ENCODE results near the gene PLCL1. TPM values are rescaled to one million over a fixed set of nuclear protein-coding genes. Genes with fewer than 3 reads are reported as not detected.

PLCL1 gene
- total RNA-seq, 1 experiment from 2014 or later = not detected

DNA sequence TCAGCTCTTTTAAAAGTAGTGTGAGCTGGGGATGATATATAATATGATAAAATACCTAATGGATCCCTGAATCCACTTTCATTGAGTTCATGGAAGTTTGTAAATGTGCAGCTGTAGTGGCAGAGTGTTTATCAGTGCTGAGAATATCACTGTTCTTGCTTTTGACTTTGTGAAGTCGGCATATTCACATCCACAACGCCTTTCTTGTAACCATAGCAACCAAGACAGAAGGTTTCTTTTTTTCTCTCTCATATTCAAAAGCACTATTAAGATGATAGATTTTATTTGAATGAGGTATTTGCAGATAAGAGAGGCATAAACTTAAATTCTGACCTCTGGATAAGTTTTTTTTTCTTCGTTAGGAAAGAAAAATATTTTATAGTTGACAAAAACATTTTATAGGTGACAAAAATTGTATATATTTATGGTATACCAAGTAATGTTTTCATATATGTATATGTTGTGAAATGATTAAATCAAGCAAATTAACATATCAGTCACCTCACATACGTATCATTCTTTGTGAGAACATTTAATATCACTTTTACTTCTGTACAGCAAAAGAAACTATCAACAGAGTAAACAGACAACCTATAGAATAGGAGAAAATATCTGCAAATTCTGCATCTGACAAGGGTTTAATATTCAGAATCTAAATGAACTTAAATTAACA is 130.0 kb downstream of the PLCL1 start:
- intact Hi-C loops (cut with micrococcal nuclease; ENCODE audit: unreplicated experiment) = no loop called here
- CTCF ChIA-PET = no interaction called here
- H3K27me3 ChIP-seq (ENCODE audit: insufficient read depth, low read depth) = no peaks in the 10 kb centered on the region

DNA sequence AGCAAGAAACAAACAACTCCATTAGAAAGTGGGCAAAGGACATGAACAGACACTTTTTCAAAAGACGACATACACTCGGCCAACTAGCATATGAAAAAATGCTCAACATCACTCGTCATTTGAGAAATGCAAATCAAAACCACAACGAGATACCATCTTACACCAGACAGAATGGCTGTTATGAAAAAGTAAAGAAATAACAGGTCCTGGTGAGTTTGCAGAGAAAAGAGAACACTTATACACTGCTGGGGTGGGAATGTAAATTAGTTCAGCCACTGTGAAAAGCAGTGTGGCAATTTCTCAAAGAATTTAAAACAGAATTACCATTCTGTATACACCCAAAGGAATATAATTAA is 130.5 kb downstream of the PLCL1 start:
- H3K27me3 ChIP-seq (ENCODE audit: insufficient read depth, low read depth) = no peaks in the 10 kb centered on the region
- no peak for TF ChIP-seq CTCF (conservative IDR thresholded peaks at IDR 0.05)
- no peak for TF ChIP-seq EZH2 (IDR thresholded peaks at IDR 0.05; ENCODE audit: low read depth)
- POLR2A ChIA-PET (ENCODE audit: unreplicated experiment) = no interaction called here
- no peaks in the 10 kb centered on the region for H3F3A ChIP-seq (ENCODE audit: insufficient read depth, low read depth)
- no peak overlapping the region for H3K27ac ChIP-seq
- CTCF ChIA-PET = no interaction called here
- H3K4me3 ChIP-seq = no peak overlapping the region
- DNase-seq = no peak
- no peaks in the 10 kb centered on the region for H4K20me1 ChIP-seq (ENCODE audit: insufficient read depth)
- intact Hi-C loops (cut with micrococcal nuclease; ENCODE audit: unreplicated experiment) = no loop called here
- no peaks in the 10 kb centered on the region for H3K79me2 ChIP-seq (ENCODE audit: low read depth)
- no peaks in the 10 kb centered on the region; the same call in 1 of the 2 replicates for H3K9me2 ChIP-seq (ENCODE audit: insufficient read depth)
- no peaks in the 10 kb centered on the region for H3K36me3 ChIP-seq (ENCODE audit: low read depth)
- no peaks in the 10 kb centered on the region for H3K4me1 ChIP-seq (replicated peaks; ENCODE audit: insufficient read depth)
- no TSS peak for BruUV-seq (replicated peaks)
- no peak overlapping the region for H2AFZ ChIP-seq
- no peak overlapping the region for H3K4me2 ChIP-seq
- no peaks in the 10 kb centered on the region for H3K9me3 ChIP-seq (ENCODE audit: insufficient read depth, low read depth)

More for the DNA sequence above, 130.0 kb downstream of the PLCL1 start:
- H3K4me1 ChIP-seq (replicated peaks; ENCODE audit: insufficient read depth) = no peaks in the 10 kb centered on the region
- H3F3A ChIP-seq (ENCODE audit: insufficient read depth, low read depth) = no peaks in the 10 kb centered on the region
- no peaks in the 10 kb centered on the region; the same call in 1 of the 2 replicates for H3K9me2 ChIP-seq (ENCODE audit: insufficient read depth)
- no peak overlapping the region for H3K27ac ChIP-seq
- no peak for TF ChIP-seq CTCF (conservative IDR thresholded peaks at IDR 0.05)
- no peak for TF ChIP-seq EZH2 (IDR thresholded peaks at IDR 0.05; ENCODE audit: low read depth)
- no peaks in the 10 kb centered on the region for H3K9me3 ChIP-seq (ENCODE audit: insufficient read depth, low read depth)
- no peak overlapping the region for H3K4me2 ChIP-seq
- H3K4me3 ChIP-seq = no peak overlapping the region
- H2AFZ ChIP-seq = no peak overlapping the region
- no peaks in the 10 kb centered on the region for H4K20me1 ChIP-seq (ENCODE audit: insufficient read depth)
- no peaks in the 10 kb centered on the region for H3K36me3 ChIP-seq (ENCODE audit: low read depth)
- no peaks in the 10 kb centered on the region for H3K79me2 ChIP-seq (ENCODE audit: low read depth)
- POLR2A ChIA-PET (ENCODE audit: unreplicated experiment) = no interaction called here
- DNase-seq = no peak
- no TSS peak for BruUV-seq (replicated peaks)

DNA sequence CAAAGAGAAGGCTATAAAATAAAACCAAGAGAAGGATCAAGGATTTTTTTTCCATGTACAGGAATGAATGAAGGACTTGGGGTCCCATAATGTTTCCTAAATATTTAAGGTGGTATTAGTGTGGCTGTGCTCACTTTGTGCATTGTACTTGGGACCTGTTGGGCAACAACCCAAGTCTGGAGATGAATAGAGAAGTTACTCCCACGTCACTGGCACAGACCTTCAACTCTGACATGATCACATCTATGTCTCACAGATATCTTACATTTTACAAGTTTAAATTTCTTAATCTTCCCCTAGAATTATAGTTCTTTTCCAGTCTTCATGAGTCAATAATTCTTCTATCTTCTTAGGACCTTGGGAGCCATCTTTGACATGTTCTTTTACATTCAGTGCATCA is 133.4 kb downstream of the PLCL1 start:
- H2AFZ ChIP-seq = no peak overlapping the region
- H3K4me1 ChIP-seq (replicated peaks; ENCODE audit: insufficient read depth) = no peaks in the 10 kb centered on the region
- CTCF ChIA-PET = no interaction called here
- no peak overlapping the region for H3K4me3 ChIP-seq
- no peaks in the 10 kb centered on the region for H3K36me3 ChIP-seq (ENCODE audit: low read depth)
- no peaks in the 10 kb centered on the region for H4K20me1 ChIP-seq (ENCODE audit: insufficient read depth)
- H3F3A ChIP-seq (ENCODE audit: insufficient read depth, low read depth) = no peaks in the 10 kb centered on the region
- POLR2A ChIA-PET (ENCODE audit: unreplicated experiment) = interaction anchor here (0.7 kb wide), 1 partner anchor 1448 kb away, joined by 4 read pairs; no protein-coding TSS in a partner anchor
- no peak for DNase-seq
- intact Hi-C loops (cut with micrococcal nuclease; ENCODE audit: unreplicated experiment) = no loop called here
- no peaks in the 10 kb centered on the region for H3K9me3 ChIP-seq (ENCODE audit: insufficient read depth, low read depth)
- TF ChIP-seq EZH2 (IDR thresholded peaks at IDR 0.05; ENCODE audit: low read depth) (no peak), CTCF (conservative IDR thresholded peaks at IDR 0.05) (no peak)
- H3K79me2 ChIP-seq (ENCODE audit: low read depth) = no peaks in the 10 kb centered on the region
- BruUV-seq (replicated peaks) = no TSS peak
- no peak overlapping the region for H3K27ac ChIP-seq
- H3K9me2 ChIP-seq (ENCODE audit: insufficient read depth) = no peaks in the 10 kb centered on the region; the same call in 1 of the 2 replicates
- no peak overlapping the region for H3K4me2 ChIP-seq
- H3K27me3 ChIP-seq (ENCODE audit: insufficient read depth, low read depth) = no peaks in the 10 kb centered on the region

Data from PC-9 (cell line).